Measurements from ENCODE around the gene DYRK2.

DYRK2 gene

DNA sequence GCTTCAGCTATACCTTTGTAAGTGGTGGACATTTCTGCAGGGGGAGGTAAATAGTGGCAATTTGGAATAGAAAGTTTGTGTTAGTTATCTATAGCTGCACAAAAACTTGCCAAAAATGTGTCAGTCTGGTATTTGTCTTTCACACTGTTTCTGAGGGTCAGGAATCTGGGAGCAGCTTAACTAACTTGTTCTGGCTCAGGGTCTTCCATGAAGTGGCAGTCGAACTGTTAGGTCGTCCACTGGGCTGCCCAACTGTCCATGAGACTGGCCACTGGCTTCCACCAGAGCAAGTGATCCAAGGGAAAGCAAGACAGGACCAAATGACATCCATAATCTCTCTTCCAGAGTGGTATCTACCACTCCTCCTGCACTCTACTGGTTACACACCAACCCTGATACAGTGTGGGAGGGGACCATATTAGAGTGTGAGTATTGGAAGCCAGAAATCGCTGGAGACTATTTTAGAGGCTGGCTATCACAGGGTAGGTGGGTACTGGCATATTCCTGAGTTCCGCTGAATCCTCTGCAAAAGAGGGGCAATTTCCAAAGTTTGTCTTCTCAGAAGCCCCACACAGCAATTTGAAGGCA lies 60.9 kb downstream of the DYRK2 start:
- DNase-seq = no peak

DNA sequence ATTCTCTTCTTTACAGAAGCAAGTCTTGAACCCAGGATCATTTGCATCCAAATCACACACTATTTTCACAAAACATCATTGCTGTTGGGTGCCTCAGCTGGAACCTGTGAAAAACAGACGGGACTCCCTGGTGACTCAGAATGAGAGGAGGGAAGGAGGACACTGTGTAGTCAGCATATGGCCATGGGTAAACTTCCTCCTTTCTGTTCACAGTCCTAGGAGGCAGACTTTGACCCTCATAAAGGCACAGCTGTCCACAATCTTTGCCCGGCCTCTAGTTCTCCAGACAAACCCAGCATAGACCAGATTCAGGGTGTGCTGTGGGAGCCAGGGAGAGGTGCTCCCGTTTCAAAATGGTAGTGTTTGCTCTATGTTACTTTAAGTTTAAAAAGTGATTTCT lies 62.0 kb downstream of the DYRK2 start:
- DNase-seq = no peak

DNA sequence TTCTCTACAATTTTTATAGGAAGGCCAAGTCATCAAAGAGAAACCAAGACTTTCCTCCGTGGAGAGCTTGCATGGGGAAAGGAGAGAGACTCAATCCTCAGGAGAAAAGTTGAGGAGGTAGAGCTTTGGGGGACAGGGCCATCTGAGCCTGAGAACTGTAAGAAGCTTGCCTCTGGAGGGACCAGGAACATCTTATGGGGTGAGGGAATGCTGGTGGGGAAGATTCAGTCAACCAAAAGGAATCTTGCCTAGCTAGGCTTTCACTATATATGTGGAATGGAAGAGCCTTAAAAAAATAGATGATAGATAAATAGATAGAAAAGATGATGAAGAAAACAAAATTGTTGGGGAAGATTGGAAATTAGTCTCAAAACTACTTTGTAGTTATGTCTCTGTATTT lies 63.5 kb downstream of the DYRK2 start:
- DNase-seq = no peak

DNA sequence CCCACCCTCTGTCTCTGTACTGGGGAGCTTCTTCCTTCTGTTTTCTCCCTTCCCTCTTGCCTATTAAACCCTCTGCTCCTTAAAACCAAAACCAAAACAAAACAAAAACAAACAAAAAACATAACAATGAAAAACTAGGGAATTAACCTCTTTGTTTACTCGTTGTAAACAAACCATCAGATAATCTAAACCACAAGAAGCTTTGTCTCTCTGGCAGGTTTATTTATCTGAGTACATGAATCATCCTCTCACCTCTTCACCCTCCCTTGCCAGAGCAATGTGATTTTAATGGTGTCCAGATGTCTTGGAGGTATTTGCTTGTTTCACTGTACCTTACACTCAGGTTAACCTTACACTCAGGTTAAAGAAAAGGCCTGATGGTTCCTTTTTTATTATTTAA lies 66.1 kb downstream of the DYRK2 start:
- no peak for DNase-seq
